Activated T-cell treated with anti-CD3 and anti-CD28 coated beads, Interleukin-2, amount 50 U/mL, for 48 hours (primary cell): Measurements from ENCODE around the gene GNG12.

Source experiments
- DNase-seq, 2 experiments: peaks; one replicate each; pipeline ENCODE4 v3.0.0-alpha.2; 2020

The GNG12 gene

DNA sequence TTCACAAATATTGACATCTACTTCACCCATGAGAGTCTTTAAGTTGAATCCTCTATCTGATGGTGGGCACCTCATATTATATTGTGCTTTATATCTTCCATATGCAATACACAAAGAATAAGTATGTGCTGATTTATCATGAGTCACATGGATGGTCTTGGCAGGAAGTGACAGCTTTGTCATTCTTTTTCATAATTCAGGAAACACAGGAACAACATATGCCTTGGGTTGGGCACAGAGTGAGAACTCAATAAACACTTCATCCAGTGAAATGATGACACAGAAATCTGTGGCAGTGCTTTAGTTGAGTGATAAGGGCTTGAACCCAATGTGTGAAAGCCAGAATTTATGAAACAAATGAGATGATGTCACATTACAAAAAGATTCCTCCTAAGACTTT lies 107.0 kb downstream of the GNG12 start:
- DNase-seq: no peak

DNA sequence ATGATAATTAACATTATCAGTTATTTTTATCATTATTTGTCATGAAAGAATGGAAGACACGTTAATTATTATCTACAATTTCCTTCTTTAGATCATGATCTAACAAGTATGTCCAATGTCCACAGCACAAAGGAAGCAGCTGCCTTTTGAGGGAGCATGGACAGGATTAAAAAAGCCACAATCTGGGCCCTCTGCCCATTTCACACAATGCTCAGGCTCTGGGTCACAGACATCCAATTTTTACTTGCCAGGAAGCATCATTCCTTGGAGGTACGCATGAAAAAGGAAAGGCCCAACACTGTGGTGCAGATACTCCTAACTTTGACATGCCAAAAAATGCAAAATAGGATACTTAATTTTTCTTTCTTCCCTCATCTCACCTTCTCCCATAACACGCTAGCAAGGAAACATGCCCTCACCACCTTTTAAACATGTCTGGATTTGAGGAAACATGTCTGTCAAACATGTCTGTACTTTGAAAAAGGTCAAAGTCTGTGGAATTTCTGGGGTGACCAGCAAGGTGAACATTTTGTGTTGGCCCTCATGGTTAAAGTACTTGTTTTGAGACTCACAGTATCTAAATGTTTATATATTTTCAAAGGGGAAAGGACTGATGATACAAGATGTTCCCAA lies 108.2 kb downstream of the GNG12 start:
- DNase-seq: no peak

GRCh38 chr1:67723620-67724019 lies 109.6 kb downstream of the GNG12 start:
- DNase-seq: no peak

GRCh38 chr1:67723126-67723525 lies 110.1 kb downstream of the GNG12 start:
- no peak for DNase-seq

GRCh38 chr1:67722292-67722944 lies 110.8 kb downstream of the GNG12 start:
- no peak for DNase-seq

GRCh38 chr1:67721650-67722291 lies 111.5 kb downstream of the GNG12 start:
- DNase-seq: no peak

DNA sequence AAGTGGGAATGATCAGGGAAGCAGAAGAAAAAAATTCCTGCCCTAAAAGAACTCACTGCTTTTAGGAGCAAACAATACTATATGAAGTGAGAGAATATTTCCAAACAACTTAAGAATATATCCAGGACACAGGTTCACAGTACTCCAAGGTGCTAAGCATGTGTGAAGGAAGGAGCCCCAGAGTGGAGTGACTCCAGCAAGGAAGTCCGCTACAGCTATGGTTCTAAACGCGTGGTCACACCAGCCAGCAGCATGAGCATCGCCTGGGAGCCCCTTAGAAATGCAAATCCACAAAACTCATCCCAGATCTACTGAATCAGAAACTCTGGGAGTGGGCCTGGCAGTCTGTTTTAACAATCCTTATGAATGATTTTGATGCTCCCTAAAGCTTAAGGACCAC lies 112.2 kb downstream of the GNG12 start:
- DNase-seq: no peak

DNA sequence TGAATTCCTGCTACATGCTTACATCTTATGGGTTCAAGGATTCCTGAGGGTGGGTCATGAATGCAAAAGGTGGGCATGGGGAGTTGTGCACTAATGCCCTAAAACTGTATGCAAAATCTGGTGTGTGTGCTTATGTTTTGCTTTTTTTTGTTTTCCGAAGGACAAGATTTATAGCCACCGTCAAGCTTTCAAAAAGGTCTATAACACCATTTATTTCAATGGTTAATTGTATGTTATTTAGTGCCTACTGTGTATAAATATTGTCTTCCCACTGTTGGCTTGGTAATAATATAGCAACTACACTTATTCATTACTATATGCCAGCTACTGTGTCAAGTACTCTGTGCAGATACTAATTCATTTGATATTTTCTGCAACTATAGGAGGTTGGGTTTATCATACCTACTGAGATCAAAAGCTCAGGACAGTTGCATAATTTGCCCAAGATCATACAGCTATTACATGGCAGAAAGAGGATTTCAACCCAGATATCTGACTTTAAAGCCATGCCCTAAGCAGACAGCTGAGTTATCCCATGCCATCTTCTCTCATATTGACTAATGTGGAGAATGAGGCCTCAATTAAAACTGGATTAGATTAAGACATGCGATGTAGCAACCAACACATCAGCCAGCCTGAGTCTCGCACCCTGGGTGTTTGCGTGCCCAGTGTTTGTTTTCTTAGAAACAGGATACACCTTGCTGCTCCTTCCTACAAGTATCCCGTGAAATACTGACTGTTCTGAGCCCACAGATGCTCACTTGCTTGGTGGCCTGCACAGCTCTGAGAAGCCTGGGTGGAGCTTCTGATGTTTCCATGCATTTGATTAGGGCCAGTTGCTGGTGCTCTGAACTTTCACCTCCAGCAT lies 113.7 kb downstream of the GNG12 start:
- no peak for DNase-seq

DNA sequence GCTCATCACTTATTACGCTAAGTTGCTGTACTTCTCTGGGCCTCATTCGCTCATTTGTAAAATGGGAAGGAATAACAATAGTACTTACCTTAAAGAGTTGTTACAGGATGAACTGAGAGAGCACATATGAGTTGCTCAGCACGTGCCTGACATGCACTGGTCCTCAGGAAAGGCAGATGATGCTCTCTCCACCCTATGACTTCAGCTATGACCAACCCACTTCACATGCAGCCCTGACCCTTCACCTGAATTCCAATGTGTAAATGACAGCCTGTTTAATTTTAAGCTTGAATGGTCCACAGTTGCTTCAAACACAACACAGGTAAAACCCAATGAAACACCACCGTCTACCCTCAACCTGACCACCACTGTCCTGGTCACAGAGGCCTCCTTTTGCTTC lies 115.4 kb downstream of the GNG12 start:
- DNase-seq: no peak

GRCh38 chr1:67716800-67717199 lies 116.5 kb downstream of the GNG12 start:
- DNase-seq: no peak

GRCh38 chr1:67715819-67716218 lies 117.4 kb downstream of the GNG12 start:
- DNase-seq: no peak

DNA sequence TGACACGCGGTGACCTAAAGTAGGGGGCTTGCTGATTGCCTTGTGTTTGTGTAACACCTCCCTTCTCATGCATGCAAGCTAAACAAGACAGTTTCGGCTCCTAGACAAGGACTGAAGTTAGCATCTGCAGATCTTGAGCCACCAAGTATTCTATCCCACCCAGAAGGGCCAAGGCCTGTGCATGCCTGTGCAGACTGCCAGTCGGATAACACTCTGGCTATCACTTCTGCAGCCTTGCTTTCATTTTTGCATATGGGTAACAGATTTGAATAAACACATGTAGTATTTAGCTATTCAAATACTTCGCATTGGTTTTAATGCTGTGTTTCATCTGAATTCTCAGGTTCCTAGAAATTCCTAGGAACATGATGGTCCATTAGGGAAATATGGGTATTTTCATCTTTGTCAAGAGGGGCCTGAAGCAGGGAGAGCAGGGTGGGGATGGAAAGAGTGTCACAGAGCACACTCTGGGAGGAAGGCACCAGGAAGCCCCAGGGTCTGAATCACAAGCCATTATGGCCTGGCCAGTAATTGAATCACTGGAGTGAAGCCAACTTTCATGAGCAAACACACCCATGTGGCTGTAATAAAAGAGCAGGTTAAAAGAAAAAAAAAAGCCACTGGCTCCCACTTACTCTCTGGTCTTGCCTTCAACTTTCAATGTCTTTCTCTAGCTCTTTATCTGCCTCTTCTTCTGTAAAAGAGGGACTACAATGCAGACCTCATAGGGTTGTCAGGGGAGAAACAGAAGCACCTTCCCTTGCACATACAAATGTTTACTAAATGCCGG lies 120.0 kb downstream of the GNG12 start:
- DNase-seq: no peak

- no peak for DNase-seq
Measured at GRCh38 chr1:67711855-67712212, 121.4 kb downstream of the GNG12 start.

DNA sequence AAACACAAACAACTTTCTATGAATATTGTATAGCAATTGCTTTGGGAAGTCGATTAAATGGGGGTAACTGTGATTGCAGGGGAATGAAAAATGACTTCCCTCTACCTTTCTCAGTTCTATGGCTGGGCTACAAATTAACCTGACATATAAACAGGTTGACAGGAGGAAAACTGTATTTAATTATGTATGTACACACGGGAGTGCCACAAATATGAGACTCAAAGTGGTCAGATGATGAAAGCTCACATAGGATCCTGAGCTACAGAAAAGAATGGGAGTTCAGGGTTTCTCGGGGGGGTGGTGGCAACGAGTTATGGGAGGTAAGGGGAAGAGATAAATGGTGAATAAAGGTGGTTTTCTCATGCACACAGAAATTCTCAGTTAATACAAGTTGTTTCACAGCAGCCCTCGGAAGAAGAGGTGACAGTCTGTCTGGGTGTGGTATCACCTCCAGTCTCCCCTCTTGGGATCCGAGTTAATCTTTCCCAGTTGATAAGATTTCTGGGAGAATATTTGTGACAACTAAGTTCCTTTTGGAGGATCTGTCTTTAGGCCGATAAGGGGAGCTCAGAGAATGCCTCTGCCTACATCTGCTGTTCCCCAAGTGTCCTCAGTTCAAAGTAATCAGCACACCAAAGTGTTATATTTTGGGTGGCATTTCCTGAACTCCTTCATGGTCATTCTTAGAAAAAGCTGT lies 122.0 kb downstream of the GNG12 start:
- no peak for DNase-seq

- DNase-seq: no peak
Measured at GRCh38 chr1:67710417-67710816, 122.8 kb downstream of the GNG12 start.

- no peak for DNase-seq
Measured at GRCh38 chr1:67708606-67709005, 124.7 kb downstream of the GNG12 start.

DNA sequence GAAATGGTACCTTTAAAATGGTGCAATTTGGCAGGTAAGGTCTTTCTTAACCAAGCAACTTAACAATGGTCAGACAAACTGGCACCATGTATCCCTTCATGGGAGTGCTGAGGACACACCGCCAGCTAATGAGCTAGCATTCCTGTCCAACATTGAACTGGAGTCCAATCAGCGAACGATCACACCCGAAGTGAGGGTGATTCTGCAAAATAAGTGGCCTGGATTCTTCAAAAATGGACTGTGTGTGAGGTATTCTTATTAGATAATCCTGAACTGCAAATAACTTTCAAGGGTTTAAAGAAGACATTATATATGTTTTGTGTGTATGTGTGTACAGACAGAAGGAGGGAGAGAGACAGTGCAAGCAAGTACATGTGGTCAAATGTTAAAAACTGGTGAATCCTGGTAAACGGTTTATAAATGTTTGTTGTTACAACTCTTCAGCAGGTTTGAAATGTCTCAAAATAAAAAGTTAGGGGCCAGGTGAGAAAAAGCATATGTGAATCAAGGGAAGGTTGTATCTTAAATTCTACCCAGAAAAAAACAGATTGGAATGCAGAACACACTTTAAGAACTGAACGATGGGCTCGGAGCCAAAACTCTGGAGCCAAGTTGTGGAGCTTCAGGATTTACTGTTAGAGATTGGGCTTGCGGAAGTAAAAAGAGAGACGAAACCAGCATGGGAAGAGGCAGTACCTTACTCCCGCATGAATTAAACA lies 127.4 kb downstream of the GNG12 start:
- no peak for DNase-seq

DNA sequence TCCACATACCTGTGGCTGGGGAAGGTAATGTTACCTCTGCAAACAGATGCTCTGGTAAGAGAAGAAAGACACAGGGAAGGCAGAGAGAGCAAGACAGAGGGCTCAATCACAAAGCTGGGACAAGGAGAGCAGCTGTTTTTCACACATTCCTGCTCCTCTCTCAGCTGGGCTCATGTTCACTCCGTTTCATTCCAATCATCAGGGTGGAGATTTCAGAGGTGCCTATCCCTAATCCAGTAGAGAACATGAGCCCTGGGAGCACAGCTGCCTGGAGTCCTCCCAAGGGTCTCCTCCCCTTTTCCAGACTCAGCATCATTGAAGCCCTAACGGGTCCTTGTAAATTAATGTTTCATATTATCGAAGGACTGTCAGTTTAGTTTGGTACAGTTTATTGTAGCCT lies 128.9 kb downstream of the GNG12 start:
- no peak for DNase-seq

GRCh38 chr1:67701876-67702275 lies 131.4 kb downstream of the GNG12 start:
- DNase-seq: no peak

DNA sequence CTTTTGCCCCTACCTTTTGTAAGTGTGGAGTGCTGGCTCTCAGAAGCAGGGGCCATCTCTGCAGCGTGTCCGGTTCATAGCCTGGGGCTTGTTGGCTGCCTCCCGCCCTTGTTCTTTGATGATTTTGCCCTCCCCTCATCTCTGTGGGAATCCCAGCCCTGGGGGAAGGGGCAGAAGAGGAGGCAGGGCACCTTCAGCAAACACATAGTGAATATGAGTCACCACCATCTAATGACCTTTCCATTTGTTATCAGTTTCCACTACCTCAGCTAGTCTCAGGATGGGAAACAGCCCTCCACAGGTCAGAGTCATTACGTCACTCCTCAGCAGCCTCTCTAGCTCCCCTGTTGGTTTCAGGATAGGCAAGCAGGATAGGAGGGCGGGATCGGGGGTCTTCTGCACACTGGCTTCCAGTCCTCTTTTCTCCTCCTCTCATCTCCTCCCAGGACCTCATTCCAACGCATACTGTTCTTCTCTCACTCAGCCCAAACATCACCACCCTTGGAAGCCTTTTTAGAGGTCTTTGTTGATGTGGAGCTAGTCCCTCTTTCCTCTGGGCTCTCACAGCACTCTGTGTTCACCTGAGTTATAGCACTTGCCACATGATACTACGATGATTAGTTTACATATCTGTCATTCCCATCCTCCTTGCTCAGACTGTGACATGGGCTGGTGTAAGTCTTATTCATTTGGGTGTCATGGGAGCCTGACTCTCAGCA lies 132.4 kb downstream of the GNG12 start:
- peak; percentile 31 to 38 for DNase-seq

DNA sequence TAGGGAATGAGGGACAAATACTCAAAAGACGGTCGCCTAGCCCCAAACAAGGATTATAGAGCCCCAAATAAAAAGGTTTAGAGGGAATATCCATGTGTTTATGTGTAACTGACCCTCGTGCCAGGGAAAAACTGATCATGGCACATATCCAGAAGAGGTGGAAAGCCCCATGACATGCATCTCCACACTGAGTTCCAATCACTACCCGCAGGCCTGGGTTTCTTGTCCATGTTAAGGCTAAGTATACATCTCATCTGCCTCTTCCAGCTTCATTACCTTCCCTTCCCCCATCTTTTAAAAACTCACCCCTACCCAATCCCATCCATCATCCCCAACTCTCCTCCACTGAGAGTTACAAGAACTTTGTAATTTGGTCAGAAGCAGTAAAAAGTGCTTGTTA lies 133.0 kb downstream of the GNG12 start:
- no peak for DNase-seq
